ENCODE results near the gene RAD51B.
A peak's percentile ranks its signal among the peaks of the same experiment; 100 is the strongest.

RAD51B gene

GRCh38 chr14:68363466-68363842 lies 543.9 kb downstream of the RAD51B start:
- peak; percentile 34 for TF ChIP-seq CTCF (IDR thresholded peaks at IDR 0.05; ENCODE audit: low read depth, low read length, missing control alignments)
- H3K36me3 ChIP-seq (replicated peaks), result no peaks in the 10 kb centered on the region
- H3K27ac ChIP-seq, result peak overlapping the region; percentile 92
- H3K4me3 ChIP-seq (ENCODE audit: low read depth, low read length), result no peak overlapping the region
- in situ Hi-C loops (cut with HindIII; ENCODE audit: low pct_ligation_motif_present, low sequenced_read_pairs), result no loop called here
- no peak for DNase-seq
- no peaks in the 10 kb centered on the region for H3K27me3 ChIP-seq (replicated peaks)

GRCh38 chr14:68363843-68364767 lies 544.5 kb downstream of the RAD51B start:
- H3K36me3 ChIP-seq (replicated peaks), result no peaks in the 10 kb centered on the region
- peak; percentile 90 for DNase-seq
- TF ChIP-seq CTCF (IDR thresholded peaks at IDR 0.05; ENCODE audit: low read depth, low read length, missing control alignments), result no peak
- in situ Hi-C loops (cut with HindIII; ENCODE audit: low pct_ligation_motif_present, low sequenced_read_pairs), result no loop called here
- peak overlapping the region; percentile 92 for H3K27ac ChIP-seq
- no peaks in the 10 kb centered on the region for H3K27me3 ChIP-seq (replicated peaks)
- no peak overlapping the region for H3K4me3 ChIP-seq (ENCODE audit: low read depth, low read length)

GRCh38 chr14:68364792-68365192 lies 545.2 kb downstream of the RAD51B start:
- Histone ChIP-seq H3K27ac (peak overlapping the region; percentile 92), H3K27me3 (replicated peaks) (no peaks in the 10 kb centered on the region), H3K36me3 (replicated peaks) (no peaks in the 10 kb centered on the region), H3K4me3 (ENCODE audit: low read depth, low read length) (no peak overlapping the region)
- in situ Hi-C loops (cut with HindIII; ENCODE audit: low pct_ligation_motif_present, low sequenced_read_pairs), result no loop called here
- TF ChIP-seq CTCF (IDR thresholded peaks at IDR 0.05; ENCODE audit: low read depth, low read length, missing control alignments), result no peak
- no peak for DNase-seq

GRCh38 chr14:68365228-68365627 lies 545.6 kb downstream of the RAD51B start:
- in situ Hi-C loops (cut with HindIII; ENCODE audit: low pct_ligation_motif_present, low sequenced_read_pairs), result no loop called here
- DNase-seq, result peak; percentile 77
- Histone ChIP-seq H3K27ac (peak overlapping the region; percentile 92), H3K4me3 (ENCODE audit: low read depth, low read length) (no peak overlapping the region), H3K36me3 (replicated peaks) (no peaks in the 10 kb centered on the region), H3K27me3 (replicated peaks) (no peaks in the 10 kb centered on the region)
- no peak for TF ChIP-seq CTCF (IDR thresholded peaks at IDR 0.05; ENCODE audit: low read depth, low read length, missing control alignments)

GRCh38 chr14:68366656-68367055 lies 547.1 kb downstream of the RAD51B start:
- no peaks in the 10 kb centered on the region for H3K27me3 ChIP-seq (replicated peaks)
- no peak overlapping the region for H3K4me3 ChIP-seq (ENCODE audit: low read depth, low read length)
- no peak for TF ChIP-seq CTCF (IDR thresholded peaks at IDR 0.05; ENCODE audit: low read depth, low read length, missing control alignments)
- no peaks in the 10 kb centered on the region for H3K36me3 ChIP-seq (replicated peaks)
- no peak for DNase-seq
- H3K27ac ChIP-seq, result no peak overlapping the region
- in situ Hi-C loops (cut with HindIII; ENCODE audit: low pct_ligation_motif_present, low sequenced_read_pairs), result no loop called here
